Measurements from ENCODE around the gene STK38.
"Not testable (repeated sequence)": the region's sequence is repeated elsewhere in the genome, so short reads cannot be mapped to it uniquely, and the experiment has no call there.

The STK38 gene

GRCh38 chr6:36546920-36547645 lies at the start of gene STK38:
Gene STK38 (minus strand): TSS chr6:36547479. CDS start chr6:36540202, 7,277 bp downstream.
- peak; percentile 99 for DNase-seq

GRCh38 chr6:36596356-36596755 lies 49.1 kb upstream of the STK38 start:
- DNase-seq: no peak

- DNase-seq: no peak
These were observed 47.8 kb upstream of the STK38 start for GRCh38 chr6:36594816-36595643.

GRCh38 chr6:36594029-36594815 lies 46.9 kb upstream of the STK38 start, which contains the start of gene SRSF3:
Gene SRSF3 (plus strand): TSS chr6:36594362. CDS start chr6:36596763, 2,401 bp downstream.
- DNase-seq: peak; percentile 96

- no peak for DNase-seq
These were observed 46.3 kb upstream of the STK38 start for GRCh38 chr6:36593569-36594028.

GRCh38 chr6:36592221-36592655 lies 45.0 kb upstream of the STK38 start:
- no peak for DNase-seq

GRCh38 chr6:36590237-36590636 lies 43.0 kb upstream of the STK38 start:
- DNase-seq: no peak

- not testable (repeated sequence) for DNase-seq
These were observed 41.7 kb upstream of the STK38 start for GRCh38 chr6:36589025-36589400.

GRCh38 chr6:36586606-36587005 lies 39.3 kb upstream of the STK38 start:
- DNase-seq: no peak

GRCh38 chr6:36581716-36582115 lies 34.4 kb upstream of the STK38 start:
- no peak for DNase-seq

GRCh38 chr6:36580184-36580526 lies 32.9 kb upstream of the STK38 start:
- no peak for DNase-seq

GRCh38 chr6:36578431-36578830 lies 31.2 kb upstream of the STK38 start:
- DNase-seq: no peak

- DNase-seq: no peak
These were observed 30.8 kb upstream of the STK38 start for GRCh38 chr6:36578030-36578429.

GRCh38 chr6:36577301-36577700 lies 30.0 kb upstream of the STK38 start:
- no peak for DNase-seq

GRCh38 chr6:36576578-36576977 lies 29.3 kb upstream of the STK38 start:
- no peak for DNase-seq

GRCh38 chr6:36574679-36575078 lies 27.4 kb upstream of the STK38 start:
- no peak for DNase-seq

GRCh38 chr6:36572353-36573311 lies 25.4 kb upstream of the STK38 start:
- not testable (repeated sequence) for DNase-seq

- no peak for DNase-seq
These were observed 24.1 kb upstream of the STK38 start for GRCh38 chr6:36571122-36572043.

GRCh38 chr6:36570264-36570663 lies 23.0 kb upstream of the STK38 start:
- DNase-seq: no peak

GRCh38 chr6:36566418-36566905 lies 19.2 kb upstream of the STK38 start:
- DNase-seq: no peak

GRCh38 chr6:36563928-36564284 lies 16.6 kb upstream of the STK38 start:
- no peak for DNase-seq

Measured in activated CD8-positive, alpha-beta memory T cell treated with anti-CD3 and anti-CD28 coated beads for 24 hours (primary cell).